ENCODE results near the gene PARP4.
"Not testable (repeated sequence)": the region's sequence is repeated elsewhere in the genome, so short reads cannot be mapped to it uniquely, and the experiment has no call there.

DNA sequence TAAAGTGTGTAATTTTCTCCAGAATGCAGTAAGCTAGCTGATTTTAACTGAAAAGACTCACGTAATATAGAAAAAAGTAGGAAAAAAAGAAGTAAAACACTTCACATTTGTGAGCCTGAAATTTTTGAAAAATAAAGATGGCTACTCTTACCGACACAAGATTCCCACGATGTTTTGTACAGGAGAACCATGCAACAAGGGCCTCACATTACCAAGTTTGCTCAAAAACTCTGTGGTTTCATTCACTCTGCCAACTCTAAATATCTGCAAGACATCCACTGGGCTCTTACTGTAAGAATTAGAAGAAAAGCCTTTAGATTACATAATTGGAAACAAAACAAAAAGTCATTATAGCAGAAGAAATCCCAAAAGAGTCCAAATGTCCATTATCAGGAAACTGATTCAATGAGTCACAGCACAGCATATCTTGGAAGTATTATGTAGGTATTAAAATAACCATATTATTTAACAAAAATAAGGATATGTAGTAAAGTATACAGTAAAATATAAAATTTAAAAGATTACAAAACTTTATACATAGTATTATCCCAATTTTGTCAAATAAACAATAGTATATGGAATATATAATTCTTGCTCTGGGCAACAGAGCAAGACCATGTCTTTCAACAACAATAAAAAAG, 26.4 kb downstream of the PARP4 start:
- TF ChIP-seq, protein P1, sequence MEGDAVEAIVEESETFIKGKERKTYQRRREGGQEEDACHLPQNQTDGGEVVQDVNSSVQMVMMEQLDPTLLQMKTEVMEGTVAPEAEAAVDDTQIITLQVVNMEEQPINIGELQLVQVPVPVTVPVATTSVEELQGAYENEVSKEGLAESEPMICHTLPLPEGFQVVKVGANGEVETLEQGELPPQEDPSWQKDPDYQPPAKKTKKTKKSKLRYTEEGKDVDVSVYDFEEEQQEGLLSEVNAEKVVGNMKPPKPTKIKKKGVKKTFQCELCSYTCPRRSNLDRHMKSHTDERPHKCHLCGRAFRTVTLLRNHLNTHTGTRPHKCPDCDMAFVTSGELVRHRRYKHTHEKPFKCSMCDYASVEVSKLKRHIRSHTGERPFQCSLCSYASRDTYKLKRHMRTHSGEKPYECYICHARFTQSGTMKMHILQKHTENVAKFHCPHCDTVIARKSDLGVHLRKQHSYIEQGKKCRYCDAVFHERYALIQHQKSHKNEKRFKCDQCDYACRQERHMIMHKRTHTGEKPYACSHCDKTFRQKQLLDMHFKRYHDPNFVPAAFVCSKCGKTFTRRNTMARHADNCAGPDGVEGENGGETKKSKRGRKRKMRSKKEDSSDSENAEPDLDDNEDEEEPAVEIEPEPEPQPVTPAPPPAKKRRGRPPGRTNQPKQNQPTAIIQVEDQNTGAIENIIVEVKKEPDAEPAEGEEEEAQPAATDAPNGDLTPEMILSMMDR (IDR thresholded peaks at IDR 0.05 in 8 of 11, conservative IDR thresholded peaks at IDR 0.05 in 3 of 11) = not testable (repeated sequence)
- TF ChIP-seq POLR2AphosphoS5 (IDR thresholded peaks at IDR 0.05) = not testable (repeated sequence)
